ENCODE measurements around the gene KLK1. TPM values are rescaled to one million over a fixed set of nuclear protein-coding genes. Genes with fewer than 3 reads are reported as not detected.

The KLK1 gene
- total RNA-seq, 1 donor, result not detected

DNA sequence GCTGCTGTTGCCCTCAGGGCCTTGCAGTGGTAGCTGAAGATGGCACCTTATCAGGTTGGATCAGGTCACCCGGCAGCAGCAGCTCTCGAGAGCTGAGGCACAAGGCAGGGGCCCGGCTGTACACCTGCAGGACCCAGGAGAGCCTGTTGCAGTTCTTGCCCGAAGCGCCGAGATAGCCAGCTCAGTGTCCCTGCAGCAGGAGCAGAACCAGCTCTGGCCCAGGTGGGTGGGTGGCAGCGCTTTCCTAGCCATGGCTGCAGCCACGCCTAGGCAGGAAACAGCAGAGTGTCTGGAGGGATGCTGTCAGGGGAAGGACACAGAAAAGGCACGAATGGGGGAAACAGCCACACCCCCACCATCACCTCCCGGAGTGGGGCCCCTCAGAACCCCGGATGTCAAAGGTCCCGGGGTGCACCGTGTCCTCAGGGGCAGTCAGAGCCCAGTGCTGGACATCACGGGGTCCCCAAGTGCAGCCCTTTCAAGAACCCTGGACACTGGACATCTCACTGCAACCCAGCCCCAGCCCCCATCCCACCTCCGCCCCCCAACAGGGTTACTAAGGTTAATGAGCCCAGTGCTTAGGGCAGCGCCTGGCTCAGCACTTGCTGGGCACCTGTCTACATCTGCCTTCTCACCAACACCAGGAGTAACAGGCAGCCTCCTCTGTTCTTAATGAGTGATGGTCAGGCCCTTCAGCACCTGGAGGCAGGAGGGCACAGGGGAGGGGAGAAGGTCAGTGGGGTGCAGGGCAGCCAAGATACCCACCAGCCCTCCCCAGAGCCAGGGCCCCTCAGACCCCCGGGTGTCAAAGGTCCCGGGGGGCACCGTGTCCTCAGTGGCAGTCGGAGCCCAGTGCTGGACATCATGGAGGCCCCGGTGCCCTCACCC, 24.7 kb downstream of the KLK1 start:
- TF ChIP-seq, protein P1, sequence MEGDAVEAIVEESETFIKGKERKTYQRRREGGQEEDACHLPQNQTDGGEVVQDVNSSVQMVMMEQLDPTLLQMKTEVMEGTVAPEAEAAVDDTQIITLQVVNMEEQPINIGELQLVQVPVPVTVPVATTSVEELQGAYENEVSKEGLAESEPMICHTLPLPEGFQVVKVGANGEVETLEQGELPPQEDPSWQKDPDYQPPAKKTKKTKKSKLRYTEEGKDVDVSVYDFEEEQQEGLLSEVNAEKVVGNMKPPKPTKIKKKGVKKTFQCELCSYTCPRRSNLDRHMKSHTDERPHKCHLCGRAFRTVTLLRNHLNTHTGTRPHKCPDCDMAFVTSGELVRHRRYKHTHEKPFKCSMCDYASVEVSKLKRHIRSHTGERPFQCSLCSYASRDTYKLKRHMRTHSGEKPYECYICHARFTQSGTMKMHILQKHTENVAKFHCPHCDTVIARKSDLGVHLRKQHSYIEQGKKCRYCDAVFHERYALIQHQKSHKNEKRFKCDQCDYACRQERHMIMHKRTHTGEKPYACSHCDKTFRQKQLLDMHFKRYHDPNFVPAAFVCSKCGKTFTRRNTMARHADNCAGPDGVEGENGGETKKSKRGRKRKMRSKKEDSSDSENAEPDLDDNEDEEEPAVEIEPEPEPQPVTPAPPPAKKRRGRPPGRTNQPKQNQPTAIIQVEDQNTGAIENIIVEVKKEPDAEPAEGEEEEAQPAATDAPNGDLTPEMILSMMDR (IDR thresholded peaks at IDR 0.05; ENCODE audit: extremely low read depth, low read depth, low read length), result no peak
- no peak overlapping the region for H3K27ac ChIP-seq (ENCODE audit: low read depth, low read length)
- H3K4me3 ChIP-seq (ENCODE audit: insufficient read depth, low read length), result no peak overlapping the region
- no peaks in the 10 kb centered on the region for H3K9me3 ChIP-seq (ENCODE audit: low read depth, low read length)
- peaks cover 33% of the 10 kb centered on the region for H3K79me2 ChIP-seq (ENCODE audit: insufficient read depth, low read length)
- H3K4me2 ChIP-seq (ENCODE audit: insufficient read depth, low read length), result no peak overlapping the region
- peaks cover 33% of the 10 kb centered on the region for H3K36me3 ChIP-seq (ENCODE audit: insufficient read depth, low read length)
- peaks cover 14% of the 10 kb centered on the region for H3K4me1 ChIP-seq (ENCODE audit: insufficient read depth, low read length)
- no peak overlapping the region for H2AFZ ChIP-seq (ENCODE audit: low read length)
- H3K27me3 ChIP-seq (ENCODE audit: insufficient read depth, low read length), result no peaks in the 10 kb centered on the region
- peak; percentile 78 for DNase-seq (ENCODE audit: insufficient read length, low spot score, missing footprints)
- H4K20me1 ChIP-seq (ENCODE audit: insufficient read depth, low read length), result peaks cover 29% of the 10 kb centered on the region

DNA sequence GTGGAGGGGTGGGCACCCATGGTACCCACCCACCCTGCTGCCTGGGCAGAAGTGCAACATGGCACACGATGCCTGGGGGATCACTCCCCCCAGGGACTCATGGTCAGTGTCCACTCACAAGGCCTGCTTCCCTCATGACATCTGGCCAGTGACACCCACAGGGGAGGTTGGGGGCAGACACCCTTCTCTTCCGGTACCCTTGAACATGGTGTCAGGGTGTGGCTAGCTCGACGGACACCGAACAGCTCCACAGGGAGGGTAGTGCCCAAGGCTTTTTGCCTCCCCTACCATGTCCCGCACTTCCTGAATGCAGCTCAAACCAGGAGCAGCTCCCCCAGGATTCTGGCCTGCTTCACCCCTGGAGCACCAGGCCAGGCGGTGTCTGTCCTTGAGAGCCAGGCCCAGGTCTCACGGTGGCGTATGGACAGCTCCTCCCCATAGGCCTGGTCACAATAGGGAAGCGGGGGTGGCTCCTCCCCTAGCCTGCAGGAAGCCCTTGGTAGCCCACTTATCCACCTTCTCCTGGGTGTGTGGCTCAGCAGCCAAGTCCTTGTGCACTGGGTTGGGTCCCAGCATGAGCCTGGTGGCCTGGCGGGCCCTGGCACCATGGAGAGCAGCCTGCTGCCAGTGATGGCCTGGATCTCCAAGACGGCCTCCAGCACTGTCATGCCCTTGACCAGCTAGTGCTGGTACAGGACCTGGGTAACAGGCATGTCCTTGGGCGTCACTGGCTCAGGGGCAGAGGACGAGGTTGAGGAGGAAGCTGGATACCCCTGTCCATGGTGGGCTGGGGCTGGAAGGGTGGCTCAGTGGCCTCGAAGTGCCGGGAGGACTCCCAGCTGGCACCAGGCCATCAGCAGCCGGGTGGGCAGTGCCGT, 25.6 kb downstream of the KLK1 start:
- peaks cover 24% of the 10 kb centered on the region for H4K20me1 ChIP-seq (ENCODE audit: insufficient read depth, low read length)
- no peak overlapping the region for H3K4me2 ChIP-seq (ENCODE audit: insufficient read depth, low read length)
- DNase-seq (ENCODE audit: insufficient read length, low spot score, missing footprints), result peak; percentile 60
- peaks cover 24% of the 10 kb centered on the region for H3K79me2 ChIP-seq (ENCODE audit: insufficient read depth, low read length)
- H3K36me3 ChIP-seq (ENCODE audit: insufficient read depth, low read length), result peaks cover 33% of the 10 kb centered on the region
- no peak overlapping the region for H2AFZ ChIP-seq (ENCODE audit: low read length)
- H3K27ac ChIP-seq (ENCODE audit: low read depth, low read length), result no peak overlapping the region
- TF ChIP-seq, protein P1 (IDR thresholded peaks at IDR 0.05; ENCODE audit: extremely low read depth, low read depth, low read length), result no peak
- H3K4me3 ChIP-seq (ENCODE audit: insufficient read depth, low read length), result no peak overlapping the region
- H3K27me3 ChIP-seq (ENCODE audit: insufficient read depth, low read length), result no peaks in the 10 kb centered on the region
- H3K9me3 ChIP-seq (ENCODE audit: low read depth, low read length), result no peaks in the 10 kb centered on the region
- peaks cover 6% of the 10 kb centered on the region for H3K4me1 ChIP-seq (ENCODE audit: insufficient read depth, low read length)

DNA sequence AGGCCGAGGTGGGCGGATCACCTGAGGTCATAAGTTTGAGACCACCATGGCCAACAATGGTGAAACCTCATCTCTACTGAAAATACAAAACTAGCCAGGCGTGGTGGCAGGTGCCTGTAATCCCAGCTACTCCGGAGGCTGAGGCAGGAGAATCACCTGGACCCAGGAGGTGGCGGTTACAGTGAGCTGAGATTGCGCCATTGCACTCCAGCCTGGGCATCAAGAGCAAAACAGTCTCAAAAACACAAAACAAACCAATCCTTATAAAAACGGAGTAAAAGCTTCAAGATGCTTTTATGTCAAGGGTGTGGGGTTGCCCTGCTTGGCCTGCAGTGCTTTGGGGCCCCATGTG, 26.2 kb downstream of the KLK1 start:
- Histone ChIP-seq H3K4me3 (ENCODE audit: insufficient read depth, low read length) (no peak overlapping the region), H3K9me3 (ENCODE audit: low read depth, low read length) (no peaks in the 10 kb centered on the region), H3K27me3 (ENCODE audit: insufficient read depth, low read length) (no peaks in the 10 kb centered on the region), H3K36me3 (ENCODE audit: insufficient read depth, low read length) (peaks cover 33% of the 10 kb centered on the region), H3K4me2 (ENCODE audit: insufficient read depth, low read length) (no peak overlapping the region), H3K4me1 (ENCODE audit: insufficient read depth, low read length) (peaks cover under 1% of the 10 kb centered on the region), H3K79me2 (ENCODE audit: insufficient read depth, low read length) (peaks cover 18% of the 10 kb centered on the region), H2AFZ (ENCODE audit: low read length) (no peak overlapping the region), H3K27ac (ENCODE audit: low read depth, low read length) (no peak overlapping the region), H4K20me1 (ENCODE audit: insufficient read depth, low read length) (peaks cover 19% of the 10 kb centered on the region)
- no peak for DNase-seq (ENCODE audit: insufficient read length, low spot score, missing footprints)
- TF ChIP-seq, protein P1 (IDR thresholded peaks at IDR 0.05; ENCODE audit: extremely low read depth, low read depth, low read length), result no peak
